ELF-1 (cell line): Measurements from ENCODE around the gene RBM44.
A peak's percentile ranks its signal among the peaks of the same experiment; 100 is the strongest.
"Not testable (repeated sequence)": the region's sequence is repeated elsewhere in the genome, so short reads cannot be mapped to it uniquely, and the experiment has no call there.

ENCODE experiments used
- DNase-seq: peaks from one replicate; pipeline ENCODE4 v3.0.0-alpha.2; 2016; ENCODE audit warnings: low read depth, low spot score

The RBM44 gene

DNA sequence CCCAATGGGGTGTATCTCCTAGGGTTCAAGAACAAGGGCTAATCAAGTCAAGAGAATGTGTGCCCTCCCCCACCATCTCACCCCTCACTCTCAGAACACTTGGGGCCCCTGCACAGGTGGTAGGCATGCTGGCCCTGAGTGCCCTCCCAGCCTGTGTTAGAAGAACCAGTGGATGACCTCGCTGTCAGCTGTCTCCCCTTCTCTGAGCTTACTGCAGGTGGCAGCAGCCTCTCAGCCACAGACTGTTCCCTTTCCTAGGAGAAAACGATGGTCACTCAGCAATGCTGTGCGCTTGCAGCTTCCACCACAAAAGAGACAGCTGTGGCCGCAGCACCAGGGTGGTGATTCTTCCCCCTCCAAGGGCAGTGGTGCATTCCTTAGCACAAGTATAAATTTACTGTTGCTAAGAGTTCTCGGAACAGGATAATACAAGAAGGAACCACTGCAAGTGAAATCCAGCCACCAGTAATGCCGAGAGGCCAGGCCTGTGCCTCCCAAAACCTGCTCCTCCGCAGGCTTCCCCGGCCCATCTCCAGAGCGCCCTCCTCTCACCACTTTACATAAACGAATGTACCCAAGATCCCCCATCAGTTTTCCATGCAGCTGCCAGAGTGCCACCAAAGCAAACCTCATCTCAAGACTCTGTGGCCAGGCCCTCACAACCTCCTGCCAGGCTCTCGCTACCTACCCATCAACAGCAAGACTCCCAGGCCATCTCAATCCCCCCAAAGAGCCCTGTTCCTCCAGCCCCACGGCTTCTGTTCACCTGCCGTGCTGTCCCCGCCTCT is 59.9 kb downstream of the RBM44 start:
- DNase-seq, result peak; percentile 83

DNA sequence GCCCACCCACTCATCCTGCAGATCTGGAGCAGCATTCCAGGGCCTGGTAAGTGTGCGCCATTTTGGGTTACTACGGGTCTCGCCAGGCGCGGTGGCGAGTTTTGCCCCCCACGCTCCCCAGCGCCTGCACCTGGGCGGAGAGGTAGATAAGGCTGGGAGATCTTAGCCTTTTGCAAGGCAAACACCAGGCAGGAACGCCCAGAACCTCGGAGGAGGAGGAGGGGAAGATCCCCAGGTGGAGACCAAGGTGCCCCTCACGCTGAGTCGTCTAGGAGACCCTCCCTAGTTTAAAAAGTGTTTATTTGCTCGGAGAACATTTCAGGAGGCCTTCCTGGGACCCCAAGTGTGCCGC is 60.5 kb downstream of the RBM44 start:
- DNase-seq, result no peak

DNA sequence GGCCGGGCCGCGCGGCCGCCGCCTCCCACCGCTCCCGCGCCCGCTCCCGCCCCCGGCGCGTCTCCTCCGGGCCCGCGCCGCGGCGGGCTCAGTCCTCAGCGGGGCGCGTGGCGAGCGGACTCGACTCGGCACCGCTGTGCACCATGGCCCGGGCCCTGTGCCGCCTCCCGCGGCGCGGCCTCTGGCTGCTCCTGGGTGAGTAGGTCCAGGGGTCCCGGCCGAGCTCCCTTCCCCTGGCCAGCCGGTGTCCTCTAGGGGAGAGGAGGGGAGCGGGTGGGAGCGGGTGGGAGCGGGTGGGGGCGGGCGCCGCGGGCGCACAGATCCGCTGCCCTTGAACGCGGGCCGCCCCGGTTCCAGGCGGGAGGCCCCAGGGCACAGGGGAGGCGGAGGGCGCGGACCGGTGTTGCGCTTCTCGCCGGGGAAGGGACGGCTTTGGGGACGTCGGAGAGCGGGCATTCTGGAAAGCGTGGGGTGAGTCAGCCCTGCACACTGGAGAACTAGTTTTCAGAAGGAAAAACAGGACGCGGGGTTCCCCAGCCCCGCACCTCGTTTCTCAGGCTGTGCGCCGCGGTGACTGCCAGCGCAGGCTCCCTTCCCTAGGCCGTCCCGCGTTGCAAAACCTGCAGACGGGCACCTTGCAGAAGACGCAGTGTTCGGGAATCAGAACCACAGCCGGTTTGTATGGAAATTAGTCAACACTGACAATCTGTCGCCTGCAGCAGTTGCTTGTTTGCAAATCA is 61.1 kb downstream of the RBM44 start, which contains the start of gene RAMP1:
Gene RAMP1 (plus strand): TSS at position 91 of the 740 bp plus-strand sequence. CDS start 53 bp downstream, at position 144.
- peak; percentile 33 for DNase-seq

DNA sequence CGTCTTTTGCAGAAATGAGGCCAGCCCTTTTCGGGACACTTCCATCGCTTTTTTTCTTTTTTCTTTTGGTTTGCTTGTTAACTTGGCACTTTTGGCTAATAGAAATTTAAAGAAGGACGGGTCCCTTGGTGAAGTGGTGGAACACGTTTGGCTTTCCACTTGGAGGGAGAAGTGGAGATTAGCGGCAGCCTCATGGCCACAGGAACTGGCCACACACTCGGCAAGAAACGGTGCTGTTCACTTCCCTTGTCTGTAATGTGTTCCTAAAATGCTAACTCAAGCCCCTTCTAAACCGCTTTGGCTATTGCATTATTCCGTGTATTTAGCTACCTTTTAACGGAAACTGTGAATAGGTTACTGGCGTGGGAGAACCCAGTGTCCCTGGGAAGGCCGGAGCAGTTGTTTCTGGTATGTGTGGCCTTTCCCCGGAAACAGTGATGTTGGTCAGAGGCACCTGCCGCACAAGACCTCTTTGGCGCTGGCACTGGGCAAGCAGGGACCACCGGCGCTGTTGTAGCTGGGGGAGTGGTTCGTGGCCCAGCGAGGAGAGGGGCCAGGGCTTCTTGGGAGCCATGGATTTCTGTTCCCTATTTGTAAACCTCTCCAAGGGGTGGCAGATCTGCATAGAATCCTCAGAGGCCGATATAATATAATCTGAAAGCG is 61.8 kb downstream of the RBM44 start:
- DNase-seq, result no peak

DNA sequence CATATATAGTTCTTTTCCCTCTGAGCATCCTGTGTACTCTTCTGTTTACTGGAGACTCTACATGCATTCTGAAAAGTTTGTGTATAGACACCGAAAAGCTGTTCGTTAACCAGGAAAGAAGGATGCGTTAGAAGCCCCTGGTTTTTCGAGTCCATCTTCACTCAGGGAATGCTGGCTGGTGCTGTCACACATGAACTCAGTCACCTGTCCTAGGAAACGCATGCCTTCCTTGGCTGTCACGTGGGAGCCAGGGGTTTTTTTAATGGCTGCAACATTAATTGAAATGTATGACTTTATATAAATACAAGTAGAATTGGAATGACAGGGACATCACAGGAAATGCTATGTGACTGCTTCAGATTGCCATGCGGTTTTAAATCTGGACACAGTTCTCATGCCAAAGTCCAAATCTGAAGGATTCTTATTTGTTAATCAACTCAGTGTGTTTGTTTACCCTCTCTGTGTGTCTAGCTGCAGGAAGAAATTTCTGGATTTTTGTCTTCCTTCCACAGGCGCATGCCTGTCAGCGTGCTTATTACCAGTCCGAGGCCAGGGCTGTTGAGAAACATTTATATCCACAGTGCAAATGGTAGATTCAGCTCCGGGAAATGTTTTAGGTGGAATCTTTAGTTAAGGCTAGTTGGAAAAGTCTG is 63.4 kb downstream of the RBM44 start:
- DNase-seq, result no peak

DNA sequence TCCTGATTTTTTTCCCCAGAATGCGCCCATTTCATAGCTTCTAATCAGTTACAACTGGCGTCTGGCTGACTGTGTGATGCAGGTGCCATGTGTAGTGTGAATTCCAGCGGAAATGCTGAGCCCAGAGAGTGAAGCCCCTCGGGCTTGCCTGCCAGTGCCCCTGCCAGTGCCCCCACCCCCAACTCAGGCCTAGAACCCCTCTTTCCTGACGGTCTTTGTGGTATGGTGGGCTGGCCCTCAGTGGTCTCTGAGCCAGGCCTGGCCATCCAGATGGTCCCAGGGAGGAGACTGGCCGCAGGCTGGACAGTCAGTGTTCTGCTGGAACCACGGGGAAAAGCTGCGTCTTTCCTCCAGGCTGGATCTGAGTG is 63.9 kb downstream of the RBM44 start:
- DNase-seq, result no peak

DNA sequence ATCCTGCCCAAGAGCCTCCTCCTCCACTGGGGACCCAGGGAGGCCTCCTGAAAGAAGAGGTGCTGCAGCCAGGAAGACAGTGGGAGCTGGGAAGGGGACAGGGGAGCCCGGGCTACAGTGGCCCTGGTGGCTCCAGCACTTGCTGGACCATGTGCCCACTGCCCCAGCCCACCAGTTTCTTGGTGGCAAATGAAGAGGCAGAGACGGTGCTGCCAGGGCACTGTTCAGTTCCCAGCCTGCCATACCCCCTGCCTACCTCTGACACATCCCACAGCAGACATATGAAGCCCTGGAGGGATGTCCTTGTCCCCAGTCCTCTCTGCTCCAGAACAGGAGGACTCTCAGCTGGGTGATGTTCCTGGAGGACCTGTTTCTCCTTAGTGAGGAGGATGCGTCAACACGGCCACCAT is 64.5 kb downstream of the RBM44 start:
- no peak for DNase-seq

DNA sequence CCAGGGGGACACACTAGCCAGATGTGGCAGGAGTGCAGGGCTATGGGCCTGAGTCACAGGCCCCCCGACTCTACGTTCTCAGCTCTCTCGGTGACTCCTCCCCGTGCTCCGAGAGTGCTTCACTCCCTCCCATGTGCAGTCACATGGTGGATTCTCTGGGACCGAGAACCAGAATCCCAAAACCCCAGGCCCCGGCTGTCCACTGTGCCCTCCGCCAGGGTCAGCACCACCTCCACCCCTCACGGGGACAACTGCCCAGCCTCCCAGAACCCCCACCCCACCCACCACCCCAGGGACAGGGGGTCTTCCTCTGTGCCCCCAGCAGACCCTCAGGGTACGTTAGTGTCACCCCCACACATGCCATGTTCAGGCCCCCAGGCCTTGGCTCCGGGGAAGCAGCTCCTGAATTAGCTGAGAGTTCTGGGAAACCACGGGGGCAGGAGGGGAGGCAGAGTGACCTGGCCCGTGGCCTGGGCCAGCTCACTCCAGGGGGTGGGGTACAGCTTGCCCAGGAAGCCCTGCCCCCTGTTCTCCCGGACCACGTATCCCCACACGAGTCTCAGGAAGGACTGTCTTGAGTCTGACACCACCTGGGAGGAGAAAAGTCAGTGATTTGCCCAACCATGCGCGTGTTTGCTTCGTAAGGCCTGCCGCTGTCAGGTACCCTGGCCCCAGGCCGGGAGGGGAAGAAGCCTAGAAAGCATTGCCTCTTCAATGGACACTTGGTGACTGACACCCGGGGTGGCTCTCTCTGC is 65.3 kb downstream of the RBM44 start:
- peak; percentile 57 for DNase-seq

DNA sequence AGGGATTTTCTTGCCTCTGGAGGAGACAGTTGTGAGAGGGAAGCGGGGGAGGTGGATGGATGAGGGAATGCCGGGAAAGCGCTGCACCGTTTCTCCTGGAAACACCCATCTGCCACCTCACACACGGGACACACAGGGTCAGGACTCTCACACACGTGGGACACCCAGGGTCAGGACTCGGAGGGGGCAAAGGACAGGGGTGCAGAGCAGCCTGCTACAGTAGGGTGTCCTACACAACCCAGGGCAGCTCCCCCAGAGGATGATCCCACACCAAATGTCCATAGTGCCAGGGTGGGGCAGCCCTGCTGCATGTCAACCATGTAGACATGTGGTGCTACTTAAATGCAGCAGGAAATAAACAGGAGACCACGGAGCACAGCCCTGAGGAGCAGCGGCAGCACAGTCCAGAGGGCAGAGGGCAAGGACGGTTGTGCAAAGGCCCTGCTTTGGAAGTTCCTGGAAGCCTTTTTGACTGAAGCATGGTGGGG is 65.9 kb downstream of the RBM44 start:
- no peak for DNase-seq

DNA sequence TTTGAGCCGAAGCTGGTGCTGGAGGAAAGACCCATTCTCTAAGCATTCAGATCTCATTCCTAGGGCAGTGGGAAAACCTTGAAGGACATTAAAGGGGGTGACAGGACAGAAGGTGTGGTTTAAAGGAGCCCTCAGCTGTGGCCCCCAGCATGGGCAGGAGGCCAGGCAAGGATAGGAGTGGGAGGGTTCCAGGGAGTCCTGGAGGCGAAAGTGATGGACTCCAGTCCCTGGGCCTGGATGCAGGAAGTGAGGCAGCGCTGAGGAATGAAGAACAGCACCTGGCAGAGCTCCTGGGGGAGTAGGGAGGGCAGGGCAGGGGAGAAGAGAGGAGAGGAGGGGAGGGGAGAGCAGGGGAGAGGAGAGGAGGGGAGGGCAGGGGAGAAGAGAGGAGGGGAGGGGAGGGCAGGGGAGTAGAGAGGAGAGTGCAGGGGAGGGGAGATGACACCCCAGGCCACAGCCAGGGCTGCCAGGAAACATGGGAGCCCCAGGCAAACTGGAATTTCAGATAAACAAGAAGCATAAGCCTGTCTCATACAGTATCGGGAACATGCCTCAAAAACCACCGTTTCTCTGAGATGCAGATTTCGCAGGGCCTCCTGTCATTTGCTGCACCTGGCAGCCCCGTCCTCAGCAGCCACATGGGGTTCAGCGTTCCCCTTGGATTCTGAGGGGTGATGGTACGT is 66.5 kb downstream of the RBM44 start:
- peak; percentile 56 for DNase-seq

DNA sequence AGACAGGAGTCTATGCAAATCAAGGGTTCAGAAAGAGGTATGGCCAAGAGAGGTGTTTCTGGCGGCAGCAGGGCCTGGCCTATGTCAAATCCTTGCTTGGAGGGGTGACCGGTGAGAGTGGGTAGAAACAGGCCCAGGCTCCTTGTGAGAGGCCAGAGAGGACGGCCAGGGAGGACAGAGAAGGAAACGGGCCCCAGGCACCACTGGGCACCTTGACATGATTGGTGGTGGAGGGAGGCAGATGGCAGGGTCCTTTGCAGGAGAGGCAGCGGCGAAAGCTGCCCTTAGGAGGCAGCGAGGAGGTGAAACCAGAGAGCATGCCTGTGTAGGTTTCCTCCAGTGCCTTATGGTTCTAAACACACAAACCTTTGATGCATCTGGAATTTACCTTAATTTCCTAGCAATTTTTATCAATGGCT is 67.1 kb downstream of the RBM44 start:
- peak; percentile 79 for DNase-seq

DNA sequence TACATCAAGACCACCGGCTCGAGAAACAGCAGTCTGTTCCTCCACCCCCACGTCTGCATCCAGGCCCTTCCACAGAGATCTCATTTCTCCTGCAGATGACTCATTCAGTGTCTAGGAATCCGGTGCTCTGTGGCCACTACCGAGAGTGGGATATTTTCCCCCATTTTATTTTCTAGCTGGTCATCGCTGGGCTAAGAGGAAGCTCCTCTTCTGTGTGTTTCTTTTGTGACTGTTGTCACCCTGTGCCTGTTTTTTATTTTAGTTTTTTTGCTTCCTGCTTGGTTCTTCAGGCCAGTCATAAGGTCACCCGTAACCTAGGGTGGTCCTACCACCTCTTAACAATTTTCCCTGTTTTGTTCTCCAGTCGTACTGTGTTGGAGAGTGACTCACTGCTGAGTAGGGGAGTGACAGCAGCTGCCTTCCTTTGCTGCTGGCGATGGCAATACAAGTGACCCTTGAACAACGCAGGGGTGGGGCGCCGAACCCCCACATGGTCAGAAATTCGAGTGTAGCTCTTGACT is 67.6 kb downstream of the RBM44 start:
- peak; percentile 37 for DNase-seq

DNA sequence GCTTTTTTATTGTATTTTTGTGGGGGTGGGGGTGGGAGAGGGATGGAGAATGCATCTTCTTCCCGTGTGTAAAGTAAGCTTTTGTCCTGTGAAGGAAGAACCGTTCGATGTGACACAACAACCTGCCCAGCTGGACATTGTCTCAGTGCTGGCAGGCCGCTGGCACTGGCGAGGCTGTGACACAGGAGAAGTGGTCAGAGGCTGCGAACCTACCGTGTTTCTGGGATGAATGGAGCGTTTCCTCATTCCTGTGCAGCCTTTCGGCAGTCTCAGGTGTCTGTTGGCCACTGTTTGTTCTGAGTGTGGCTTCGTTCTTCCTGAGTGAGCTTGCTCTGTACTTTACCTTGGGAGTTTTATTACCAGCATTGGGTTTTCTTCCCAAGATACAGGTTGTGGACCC is 68.9 kb downstream of the RBM44 start:
- DNase-seq, result no peak

DNA sequence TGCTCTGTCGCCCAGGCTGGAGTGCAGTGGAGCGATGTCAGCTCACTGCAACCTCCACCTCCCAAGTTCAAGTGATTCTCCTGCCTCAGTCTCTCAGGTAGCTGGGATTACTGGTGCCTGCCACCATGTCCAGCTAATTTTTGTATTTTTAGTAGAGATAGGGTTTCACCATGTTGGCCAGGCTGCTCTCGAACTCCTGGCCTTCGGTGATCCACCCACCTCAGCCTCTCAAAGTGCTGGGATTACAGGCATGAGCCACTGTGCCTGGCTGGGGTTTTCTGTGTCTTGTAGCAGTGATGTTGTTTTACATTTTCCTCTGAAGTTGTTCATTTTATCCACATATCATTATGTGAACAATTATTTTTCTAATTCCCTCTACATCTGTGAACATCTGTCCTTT is 69.5 kb downstream of the RBM44 start:
- not testable (repeated sequence) for DNase-seq

DNA sequence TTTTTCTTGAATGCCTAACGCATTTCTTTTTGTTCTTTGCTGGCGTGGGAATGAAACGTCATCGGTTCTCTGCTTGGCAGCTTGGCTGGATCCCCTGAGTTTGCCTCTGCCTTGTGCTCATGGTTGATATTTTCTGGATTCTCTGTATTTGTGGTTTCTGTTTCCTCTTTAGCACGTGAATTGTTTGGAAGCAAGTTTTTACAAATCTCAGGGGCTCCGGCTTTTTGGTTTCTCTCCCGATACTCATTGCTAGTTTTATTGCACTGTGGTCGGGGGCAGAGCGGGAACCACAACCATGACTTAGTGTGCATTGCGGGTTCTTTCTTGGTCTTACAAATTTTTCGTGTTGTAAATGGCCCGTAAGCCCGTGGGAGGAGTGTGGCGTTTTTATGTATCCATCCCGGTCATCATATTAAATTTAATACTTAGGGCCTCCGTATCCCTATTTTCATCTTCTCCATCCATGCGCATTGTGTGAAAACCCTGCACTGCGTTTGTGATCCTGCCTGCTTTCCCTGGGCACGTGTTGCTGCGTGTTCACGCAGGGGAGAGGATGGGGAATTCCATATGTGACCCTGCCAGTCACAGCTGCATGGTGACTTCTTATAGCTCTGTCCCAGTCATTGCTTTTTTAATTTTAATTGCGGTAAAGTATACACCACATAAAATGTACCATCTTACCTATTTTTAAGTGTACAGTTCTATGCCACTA is 70.2 kb downstream of the RBM44 start:
- DNase-seq, result no peak

DNA sequence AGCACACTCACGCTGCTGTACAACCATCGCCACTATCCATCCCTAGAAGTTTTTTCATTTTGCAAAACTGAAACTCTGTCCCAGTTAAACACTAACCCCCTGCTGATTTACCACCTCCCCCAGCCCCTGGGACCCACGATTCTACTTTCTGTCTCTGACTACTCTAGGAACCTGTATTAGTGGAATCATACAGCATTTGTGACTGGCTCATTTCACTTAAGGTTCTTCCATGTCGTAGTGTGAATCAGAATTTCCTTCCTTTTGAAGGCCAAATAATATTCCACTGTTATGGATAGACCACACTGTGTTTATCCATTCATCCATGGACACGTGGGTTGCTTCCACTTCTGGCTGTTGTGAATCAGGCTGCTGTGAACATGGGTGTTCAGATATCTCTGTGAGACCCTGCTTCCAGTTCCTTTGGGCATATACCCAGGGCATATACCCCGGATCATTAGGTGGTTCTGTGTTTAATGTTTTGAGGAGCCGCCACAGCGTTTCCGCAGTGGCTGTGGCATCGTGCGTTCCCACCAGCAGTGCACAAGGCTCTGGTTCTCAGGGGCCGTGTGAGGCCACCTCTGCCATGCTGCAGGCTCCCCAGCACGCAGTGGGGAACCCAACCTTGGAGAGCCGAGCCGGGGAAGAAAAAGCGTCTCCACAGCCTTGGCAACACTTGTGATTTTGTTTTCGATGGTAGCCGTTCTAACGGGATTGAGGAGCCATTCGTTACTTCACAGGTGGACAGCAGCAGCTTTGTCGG is 70.9 kb downstream of the RBM44 start:
- no peak for DNase-seq

DNA sequence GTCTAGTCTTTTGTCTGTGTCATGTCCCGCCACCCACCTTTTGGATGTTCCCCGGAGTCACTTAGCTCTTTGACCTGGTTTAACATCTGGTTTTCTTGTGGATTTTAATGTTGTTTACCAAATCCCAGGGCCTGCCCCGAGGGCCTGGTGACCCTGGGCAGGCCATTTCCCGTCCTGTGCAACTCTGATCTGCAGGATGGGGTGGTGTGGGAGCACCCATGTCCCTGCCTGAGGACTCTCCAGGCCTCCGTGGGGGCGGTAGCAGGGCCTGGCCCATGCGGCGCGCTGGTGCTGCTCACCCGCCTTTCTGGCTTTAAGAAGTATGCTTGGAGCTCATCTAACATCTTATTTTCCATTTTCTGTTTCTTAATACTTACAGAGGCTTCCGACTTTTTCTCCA is 71.5 kb downstream of the RBM44 start:
- no peak for DNase-seq

DNA sequence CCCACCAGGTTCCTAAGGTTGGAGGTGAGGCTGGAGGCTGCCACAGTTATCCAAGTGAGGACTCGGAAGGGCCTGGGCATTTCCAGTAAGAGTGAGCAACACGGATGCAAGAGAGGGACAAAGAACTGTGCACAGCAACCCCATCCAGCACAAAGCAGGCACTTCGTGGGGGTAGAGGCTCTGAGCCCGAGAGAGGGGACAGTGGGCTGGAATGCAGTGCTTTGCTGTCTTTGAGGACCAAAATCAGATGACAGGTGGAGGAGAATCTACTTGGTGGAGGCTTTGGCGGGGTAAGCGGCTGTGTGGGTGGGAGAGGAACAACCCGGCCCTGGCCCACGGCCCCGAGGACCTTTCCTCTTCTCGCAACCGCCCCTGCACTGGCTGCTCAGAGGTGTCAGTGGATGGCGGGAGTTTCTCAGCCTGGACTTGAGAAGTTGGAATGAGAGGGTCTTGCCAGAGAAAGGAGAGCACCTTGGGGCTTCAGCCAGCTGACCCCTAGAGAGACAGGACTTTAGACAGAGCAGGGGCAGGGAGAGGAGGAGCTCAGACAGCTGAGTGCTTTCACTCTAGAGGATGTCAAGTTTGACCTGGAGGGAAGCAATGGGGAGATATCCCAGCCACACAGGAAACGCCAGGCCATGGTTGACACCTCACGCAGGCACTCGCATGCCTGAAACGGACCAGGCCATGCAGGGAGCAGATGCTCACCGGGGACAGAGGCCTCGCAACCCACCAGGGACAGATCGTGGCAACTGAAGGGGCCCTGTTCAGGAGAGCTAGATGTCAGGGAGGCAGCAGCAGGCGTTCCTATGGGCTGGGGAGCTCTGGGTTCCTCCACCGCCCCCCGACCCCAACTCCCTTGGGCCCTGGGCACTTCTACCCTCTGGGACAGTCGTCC is 72.4 kb downstream of the RBM44 start:
- no peak for DNase-seq
